Fibroblast of mammary gland (primary cell): ENCODE data around the gene ZHX3.

Source experiments
- DNase-seq: peaks from one replicate; pipeline ENCODE4 v3.0.0-alpha.2; 2010; ENCODE audit warnings: low read depth
- H3K4me3 ChIP-seq: 2 replicates; pipeline ENCODE4 v1.5.1; 2011; ENCODE audit warnings: low read depth, mild to moderate bottlenecking, low read length, moderate library complexity; ENCODE audit not compliant: control insufficient read depth
- TF ChIP-seq, protein P1 (sequence below): conservative IDR thresholded peaks from 2 replicates; pipeline ENCODE4 v1.5.1; 2011; ENCODE audit warnings: low read depth, low read length, inconsistent platforms; ENCODE audit not compliant: control insufficient read depth, insufficient read depth

The ZHX3 gene

DNA sequence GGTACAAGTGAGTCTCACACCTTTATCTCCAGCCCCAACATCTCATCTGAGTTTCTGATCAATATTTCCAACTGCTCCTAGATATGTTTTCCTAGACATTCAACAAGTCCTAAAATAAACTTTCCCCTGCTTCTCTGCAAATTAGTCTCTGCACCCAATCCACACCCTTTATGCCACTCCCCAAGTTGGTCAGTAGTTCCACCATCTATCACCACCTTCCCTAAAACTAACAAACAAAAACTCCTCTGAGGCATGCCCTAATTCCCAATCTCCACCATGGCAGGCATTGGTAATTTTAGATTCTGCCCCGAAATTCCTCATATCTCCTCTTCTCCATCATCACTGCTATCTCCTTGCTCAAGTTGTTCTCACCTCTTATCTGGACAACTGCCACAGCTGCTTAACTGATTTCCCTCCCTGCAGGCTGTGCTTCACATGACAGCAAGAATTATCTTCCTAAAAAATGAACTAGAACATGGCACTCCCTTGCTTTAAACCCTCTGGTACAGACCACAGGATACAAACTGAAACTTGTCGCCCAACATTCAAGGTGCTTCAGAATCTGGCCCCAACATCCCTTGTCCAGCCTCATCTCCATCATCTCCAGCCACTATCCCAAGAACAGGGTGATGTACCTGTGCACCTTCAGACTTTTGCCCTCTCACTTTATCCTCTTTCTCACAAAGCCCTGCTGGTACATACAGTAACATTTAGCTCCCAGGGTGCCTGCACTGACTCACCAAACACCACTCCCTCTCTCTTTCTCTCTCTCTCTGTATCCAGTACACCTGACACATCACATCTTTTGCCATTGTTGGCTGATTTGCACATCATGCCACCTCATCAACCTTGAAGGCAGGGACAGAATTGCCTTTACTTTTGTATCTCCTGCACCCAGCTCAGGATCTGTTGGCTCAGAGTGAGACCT, 55.5 kb downstream of the ZHX3 start:
- H3K4me3 ChIP-seq: no peak overlapping the region
- TF ChIP-seq, protein P1, sequence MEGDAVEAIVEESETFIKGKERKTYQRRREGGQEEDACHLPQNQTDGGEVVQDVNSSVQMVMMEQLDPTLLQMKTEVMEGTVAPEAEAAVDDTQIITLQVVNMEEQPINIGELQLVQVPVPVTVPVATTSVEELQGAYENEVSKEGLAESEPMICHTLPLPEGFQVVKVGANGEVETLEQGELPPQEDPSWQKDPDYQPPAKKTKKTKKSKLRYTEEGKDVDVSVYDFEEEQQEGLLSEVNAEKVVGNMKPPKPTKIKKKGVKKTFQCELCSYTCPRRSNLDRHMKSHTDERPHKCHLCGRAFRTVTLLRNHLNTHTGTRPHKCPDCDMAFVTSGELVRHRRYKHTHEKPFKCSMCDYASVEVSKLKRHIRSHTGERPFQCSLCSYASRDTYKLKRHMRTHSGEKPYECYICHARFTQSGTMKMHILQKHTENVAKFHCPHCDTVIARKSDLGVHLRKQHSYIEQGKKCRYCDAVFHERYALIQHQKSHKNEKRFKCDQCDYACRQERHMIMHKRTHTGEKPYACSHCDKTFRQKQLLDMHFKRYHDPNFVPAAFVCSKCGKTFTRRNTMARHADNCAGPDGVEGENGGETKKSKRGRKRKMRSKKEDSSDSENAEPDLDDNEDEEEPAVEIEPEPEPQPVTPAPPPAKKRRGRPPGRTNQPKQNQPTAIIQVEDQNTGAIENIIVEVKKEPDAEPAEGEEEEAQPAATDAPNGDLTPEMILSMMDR: no peak
- peak; percentile 39 for DNase-seq

DNA sequence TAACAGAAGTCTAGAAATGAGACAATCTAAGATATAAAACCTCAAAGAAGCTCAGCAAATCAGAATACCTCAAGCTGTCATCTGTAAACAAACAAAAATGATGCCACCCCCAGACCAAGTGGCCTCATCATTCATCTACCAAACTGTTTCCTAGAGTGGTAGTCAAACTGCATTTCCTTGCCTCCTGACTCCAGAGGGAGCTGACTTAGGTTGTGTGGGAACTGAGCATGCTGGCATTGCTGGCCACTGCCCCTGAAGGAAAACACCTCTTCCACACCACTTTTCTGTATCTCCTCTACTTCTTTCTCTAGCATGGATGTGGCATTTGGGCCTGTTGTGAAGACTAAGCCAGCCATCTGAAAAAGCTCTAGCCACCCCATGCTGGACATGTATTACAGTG, 56.3 kb downstream of the ZHX3 start:
- no peak overlapping the region for H3K4me3 ChIP-seq
- TF ChIP-seq, protein P1: no peak
- DNase-seq: no peak

DNA sequence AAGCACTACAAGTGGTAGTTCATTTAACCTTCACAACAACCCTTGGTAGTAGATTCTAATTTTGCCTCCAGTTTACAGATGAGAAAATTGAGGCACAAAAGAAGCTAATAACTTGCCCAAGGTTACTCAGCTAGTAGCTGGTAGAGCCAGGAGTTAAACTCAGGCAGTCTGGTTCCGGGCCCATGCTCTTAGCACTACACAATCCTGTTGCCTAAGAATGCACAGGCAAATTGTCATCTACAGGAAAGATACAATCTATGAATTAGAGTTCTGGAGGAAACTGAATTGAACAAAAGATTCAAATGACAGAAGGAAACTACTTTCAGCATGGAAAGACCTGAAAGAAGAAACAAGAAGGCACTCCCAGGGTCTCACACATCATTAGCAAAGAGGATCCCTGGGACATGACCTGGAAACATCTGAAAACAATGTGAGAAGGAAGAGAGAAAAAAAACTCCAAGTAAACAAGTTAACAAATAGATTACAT, 56.8 kb downstream of the ZHX3 start:
- TF ChIP-seq, protein P1: no peak
- H3K4me3 ChIP-seq: no peak overlapping the region
- no peak for DNase-seq

DNA sequence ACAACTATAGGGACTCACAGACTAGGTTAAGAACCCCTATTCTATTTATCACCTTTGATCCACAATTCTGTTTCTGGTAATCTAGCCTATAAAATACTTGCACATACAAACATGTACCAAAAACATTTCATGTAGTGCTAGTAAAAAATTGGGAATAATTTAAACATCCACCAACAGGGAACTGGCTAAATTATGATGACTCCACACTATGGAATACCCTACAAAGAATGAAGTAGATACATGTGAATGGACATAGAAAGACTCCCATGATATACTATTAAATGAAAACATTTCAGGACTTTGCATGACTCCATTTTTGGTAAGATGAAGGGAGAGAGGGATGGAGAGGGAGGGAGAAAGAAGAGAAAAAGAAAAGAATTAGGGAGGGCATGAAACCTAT, 58.2 kb downstream of the ZHX3 start:
- H3K4me3 ChIP-seq: no peak overlapping the region
- no peak for DNase-seq
- TF ChIP-seq, protein P1: no peak

DNA sequence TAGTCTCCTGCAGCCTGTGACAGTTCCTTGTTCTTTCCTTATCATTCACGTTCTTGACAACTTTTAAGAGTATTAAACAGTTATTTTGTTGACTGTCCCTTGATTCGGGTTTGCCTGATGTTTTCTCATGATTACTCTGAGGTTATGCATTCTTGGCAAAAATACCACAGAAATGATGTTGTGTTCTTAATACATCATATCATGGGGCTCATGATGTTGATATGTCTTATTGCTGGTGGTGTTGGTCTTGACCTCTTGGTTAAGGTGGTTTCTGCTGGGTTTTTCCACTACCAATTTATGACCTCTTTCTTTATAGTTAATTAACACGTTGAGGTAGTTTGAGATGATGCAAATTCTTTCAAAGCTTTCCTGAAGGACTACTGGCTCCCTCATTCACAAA, 59.1 kb downstream of the ZHX3 start:
- TF ChIP-seq, protein P1: no peak
- DNase-seq: peak; percentile 39
- no peak overlapping the region for H3K4me3 ChIP-seq

DNA sequence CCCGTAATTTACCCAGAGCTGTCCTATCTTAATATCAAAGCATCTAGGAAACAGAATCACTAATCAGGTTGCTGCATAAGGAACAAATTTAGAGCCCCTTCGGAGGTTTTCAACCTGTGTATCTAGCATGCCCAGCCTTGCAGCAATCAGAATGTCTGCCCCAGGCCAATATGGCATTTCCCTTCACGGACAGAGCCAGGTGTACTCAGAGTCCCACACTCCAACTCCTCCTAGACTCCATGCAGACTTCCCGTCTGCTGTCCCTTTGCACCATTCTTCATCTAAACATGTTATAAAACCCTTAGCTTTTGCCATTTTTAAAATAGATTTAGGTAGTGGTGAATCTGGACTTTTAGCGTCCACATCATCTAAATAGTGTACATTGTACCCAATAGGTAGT, 61.0 kb downstream of the ZHX3 start:
- TF ChIP-seq, protein P1: no peak
- DNase-seq: no peak
- no peak overlapping the region for H3K4me3 ChIP-seq
